Gastroesophageal sphincter (tissue), 4 donors: Measurements from ENCODE around the gene C1QL4. TPM values are rescaled to one million over a fixed set of nuclear protein-coding genes. Genes with fewer than 3 reads are reported as not detected.
"Not testable (repeated sequence)": the region's sequence is repeated elsewhere in the genome, so short reads cannot be mapped to it uniquely, and the experiment has no call there.

ENCODE experiments used
- ATAC-seq: fragments of 150-250 bp; one replicate; pipeline ENCODE4 v1.9.1; 2016; ENCODE audit warnings: mild to moderate bottlenecking, moderate library complexity
- H3K27ac ChIP-seq, 4 donors: fragments of 200-600 bp; sonication (generic) in 3 of 4; 1 replicate in 3 of 4; 2 replicates in 1 of 4; pipeline ENCODE4 v1.5.1; 2016 to 2019
- H3K27me3 ChIP-seq: fragments of 200-600 bp; sonication (generic); one replicate; pipeline ENCODE4 v1.5.1; 2019
- H3K36me3 ChIP-seq, 2 donors: fragments of 200-600 bp; sonication (generic); one replicate each; pipeline ENCODE4 v1.5.1; 2019; ENCODE audit warnings: control low read depth in 1 of 2
- H3K4me1 ChIP-seq, 3 donors: fragments of 200-600 bp; sonication (generic); 1 replicate in 2 of 3; 2 replicates in 1 of 3; pipeline ENCODE4 v1.5.1; 2016 to 2019; ENCODE audit warnings: control low read depth in 2 of 3
- H3K4me3 ChIP-seq, 2 donors: fragments of 200-600 bp; sonication (generic); one replicate each; pipeline ENCODE4 v1.5.1; 2019; ENCODE audit warnings: mild to moderate bottlenecking in 1 of 2, moderate library complexity in 1 of 2
- H3K9me3 ChIP-seq, 3 donors: fragments of 200-600 bp; sonication (generic); one replicate each; pipeline ENCODE4 v1.5.1; 2017 to 2019; ENCODE audit warnings: control low read depth in 2 of 3
- EP300 ChIP-seq: sonication (generic); formaldehyde crosslinking; IDR thresholded peaks from one replicate; pipeline ENCODE4 v1.6.1; 2017; ENCODE audit warnings: antibody characterized with exemption, mild to moderate bottlenecking
- POLR2A ChIP-seq, 2 donors: fragments of 450-650 bp; IDR thresholded peaks; one replicate each; pipeline ENCODE4 v1.6.1; 2017; ENCODE audit warnings: antibody characterized with exemption in 2 of 2, mild to moderate bottlenecking in 2 of 2, moderate library complexity in 1 of 2
- POLR2AphosphoS5 ChIP-seq: sonication (generic); formaldehyde crosslinking; IDR thresholded peaks from one replicate; pipeline ENCODE4 v1.6.1; 2017; ENCODE audit warnings: antibody characterized with exemption
- WGBS, 2 donors: methylation state at CpG; one replicate each; pipeline ENCODE4 v1.1.5; 2018; ENCODE audit warnings: low coverage in 1 of 2; 5-methylcytosine and 5-hydroxymethylcytosine counted together
- total RNA-seq, 4 donors: library from RNA; depleted of rRNA; stranded (reverse); fragments of >200 nt; gene quantifications; one replicate each; pipeline ENCODE4 v1.1.0, GENCODE V29; 2016
- TF ChIP-seq, protein P1 (sequence below), 4 experiments: fragments of 200-600 bp in 2 of 4; fragments of 450-650 bp in 2 of 4; sonication (generic) in 1 of 4; IDR thresholded peaks; one replicate each; pipeline ENCODE4 v1.5.1; 2017 to 2019; ENCODE audit warnings: antibody characterized with exemption in 4 of 4, mild to moderate bottlenecking in 2 of 4, moderate library complexity in 2 of 4

Gene C1QL4
- total RNA-seq, 4 donors from 2014 or later = not detected

DNA sequence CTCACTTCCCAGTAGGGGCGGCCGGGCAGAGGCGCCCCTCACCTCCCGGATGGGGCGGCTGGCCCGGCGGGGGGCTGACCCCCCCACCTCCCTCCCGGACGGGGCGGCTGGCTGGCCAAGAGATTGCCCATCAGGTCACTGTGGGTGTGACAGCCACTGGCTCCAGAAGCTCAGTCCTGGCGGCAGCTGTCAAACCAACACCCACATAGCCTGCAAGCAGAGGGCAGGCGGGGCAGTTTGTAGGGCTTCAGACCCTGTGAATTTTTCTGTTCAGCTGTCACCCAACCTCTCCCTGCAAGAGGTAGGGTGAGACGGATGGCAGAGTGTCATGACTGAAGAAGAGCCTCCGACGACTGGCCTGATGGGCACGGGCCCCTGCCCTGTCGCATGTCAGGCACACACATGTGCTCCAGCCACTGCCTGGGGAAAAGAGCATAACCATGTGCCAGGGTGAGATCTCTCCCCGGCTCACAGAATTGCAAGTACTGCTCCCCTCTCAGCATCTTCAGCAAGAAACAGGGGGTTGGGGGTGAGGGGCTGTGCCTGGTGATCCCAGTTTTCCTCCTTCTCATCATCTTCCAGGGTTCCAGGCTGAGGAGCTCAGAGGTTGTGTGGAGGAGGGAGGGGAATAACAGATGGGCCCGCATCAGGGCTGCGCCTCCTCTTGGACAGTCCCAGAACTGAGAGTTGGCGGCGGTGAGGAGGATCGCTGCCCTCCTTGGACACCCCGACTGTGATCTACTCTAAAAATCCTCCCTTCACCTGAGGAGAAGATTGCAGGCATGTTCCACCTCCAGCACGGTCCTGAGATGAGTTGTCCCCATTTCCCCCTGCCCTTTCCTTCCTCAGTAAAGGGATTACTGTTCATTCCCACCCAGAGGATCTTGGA is 53.2 kb downstream of the C1QL4 start:
- Histone ChIP-seq H3K4me3 (no peak overlapping the region), H3K36me3 (no peaks in the 10 kb centered on the region), H3K27me3 (peaks cover 47% of the 10 kb centered on the region), H3K9me3 (peaks cover 0 to 3% (median 0%) of the 10 kb centered on the region in 3 donors), H3K4me1 (no peaks in the 10 kb centered on the region), H3K27ac (no peak overlapping the region)
- TF ChIP-seq POLR2A (IDR thresholded peaks at IDR 0.05) (no peak), EP300 (no peak), POLR2AphosphoS5 (no peak)
- TF ChIP-seq, protein P1, sequence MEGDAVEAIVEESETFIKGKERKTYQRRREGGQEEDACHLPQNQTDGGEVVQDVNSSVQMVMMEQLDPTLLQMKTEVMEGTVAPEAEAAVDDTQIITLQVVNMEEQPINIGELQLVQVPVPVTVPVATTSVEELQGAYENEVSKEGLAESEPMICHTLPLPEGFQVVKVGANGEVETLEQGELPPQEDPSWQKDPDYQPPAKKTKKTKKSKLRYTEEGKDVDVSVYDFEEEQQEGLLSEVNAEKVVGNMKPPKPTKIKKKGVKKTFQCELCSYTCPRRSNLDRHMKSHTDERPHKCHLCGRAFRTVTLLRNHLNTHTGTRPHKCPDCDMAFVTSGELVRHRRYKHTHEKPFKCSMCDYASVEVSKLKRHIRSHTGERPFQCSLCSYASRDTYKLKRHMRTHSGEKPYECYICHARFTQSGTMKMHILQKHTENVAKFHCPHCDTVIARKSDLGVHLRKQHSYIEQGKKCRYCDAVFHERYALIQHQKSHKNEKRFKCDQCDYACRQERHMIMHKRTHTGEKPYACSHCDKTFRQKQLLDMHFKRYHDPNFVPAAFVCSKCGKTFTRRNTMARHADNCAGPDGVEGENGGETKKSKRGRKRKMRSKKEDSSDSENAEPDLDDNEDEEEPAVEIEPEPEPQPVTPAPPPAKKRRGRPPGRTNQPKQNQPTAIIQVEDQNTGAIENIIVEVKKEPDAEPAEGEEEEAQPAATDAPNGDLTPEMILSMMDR (IDR thresholded peaks at IDR 0.05) = no peak
- ATAC-seq = no peak
- WGBS, 2 donors = 65 to 71% methylated on average over 4 to 7 of the region's 25 CpGs

DNA sequence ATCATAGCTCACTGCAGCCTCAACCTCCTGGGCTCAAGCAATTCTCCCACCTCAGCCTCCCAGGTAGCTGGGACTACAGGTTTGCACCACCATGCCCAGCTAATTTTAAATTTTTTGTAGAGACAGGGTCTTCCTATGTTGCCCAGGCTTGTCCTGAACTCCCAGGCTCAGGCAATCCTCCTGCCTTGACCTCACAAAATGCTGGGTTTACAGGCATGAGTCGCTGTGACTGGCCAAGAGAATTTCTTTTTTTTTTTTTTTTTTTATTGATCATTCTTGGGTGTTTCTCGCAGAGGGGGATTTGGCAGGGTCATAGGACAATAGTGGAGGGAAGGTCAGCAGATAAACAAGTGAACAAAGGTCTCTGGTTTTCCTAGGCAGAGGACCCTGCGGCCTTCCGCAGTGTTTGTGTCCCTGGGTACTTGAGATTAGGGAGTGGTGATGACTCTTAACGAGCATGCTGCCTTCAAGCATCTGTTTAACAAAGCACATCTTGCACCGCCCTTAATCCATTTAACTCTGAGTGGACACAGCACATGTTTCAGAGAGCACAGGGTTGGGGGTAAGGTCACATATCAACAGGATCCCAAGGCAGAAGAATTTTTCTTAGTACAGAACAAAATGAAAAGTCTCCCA is 54.1 kb downstream of the C1QL4 start:
- WGBS, 2 donors = 80% methylated on average over 1 of the region's 6 CpGs; no CpG with 5 or more reads in 1 of the 2 donors
- not testable (repeated sequence) for H3K9me3 ChIP-seq, H3K4me3 ChIP-seq, H3K4me1 ChIP-seq, H3K36me3 ChIP-seq, H3K27ac ChIP-seq, ATAC-seq
- peaks cover 37% of the 10 kb centered on the region for H3K27me3 ChIP-seq

Other genes with a start within 250 kb of the C1QL4 start
- 1 to 10 TPM in 2 of 4 donors, under 1 TPM in 2; 0.54 to 1.2 (median 0.85) TPM for gene DHH, start 242.4 kb downstream of the C1QL4 start, total RNA-seq
- gene LMBR1L, start 226.3 kb downstream of the C1QL4 start, total RNA-seq = 10 to 100 TPM; 17.6 to 77.5 (median 37.5) TPM
- gene TUBA1B, start 205.8 kb downstream of the C1QL4 start, total RNA-seq = 1,000 to 10,000 TPM in 1 of 4 donors, 100 to 1,000 TPM in 3; 568 to 1,050 (median 731) TPM
- gene TUBA1A, start 148.1 kb downstream of the C1QL4 start, total RNA-seq = 1,000 to 10,000 TPM in 1 of 4 donors, 100 to 1,000 TPM in 3; 514 to 1,167 (median 639) TPM
- 100 to 1,000 TPM; 122 to 210 (median 131) TPM for gene TUBA1C, start 72.1 kb downstream of the C1QL4 start, total RNA-seq
- gene PRPH, start 42.0 kb downstream of the C1QL4 start, total RNA-seq = 10 to 100 TPM in 1 of 4 donors, 1 to 10 TPM in 3; 3.0 to 16.2 (median 5.8) TPM
- under 1 TPM in 1 of 4 donors, not detected in 3; 0.22 TPM for gene TROAP, start 13.9 kb downstream of the C1QL4 start, total RNA-seq
- gene DNAJC22, start 9.7 kb upstream of the C1QL4 start, total RNA-seq = under 1 TPM in 2 of 4 donors, not detected in 2; 0.08 to 0.40 TPM
- gene SPATS2, start 30.3 kb upstream of the C1QL4 start, total RNA-seq = 10 to 100 TPM in 2 of 4 donors, 1 to 10 TPM in 2; 8.6 to 17.8 (median 9.5) TPM
- gene KCNH3, start 201.8 kb upstream of the C1QL4 start, total RNA-seq = under 1 TPM in 3 of 4 donors, not detected in 1; 0.13 to 0.69 (median 0.31) TPM
- gene MCRS1, start 231.0 kb upstream of the C1QL4 start, total RNA-seq = 10 to 100 TPM; 35.3 to 62.5 (median 51.1) TPM